Gastroesophageal sphincter (tissue), 4 donors: ENCODE measurements around the gene APBB1IP. TPM values are rescaled to one million over a fixed set of nuclear protein-coding genes. Genes with fewer than 3 reads are reported as not detected.

Experiments used
- ATAC-seq: fragments of 150-250 bp; one replicate; pipeline ENCODE4 v1.9.1; 2016; ENCODE audit warnings: mild to moderate bottlenecking, moderate library complexity
- H3K27ac ChIP-seq, 4 donors: fragments of 200-600 bp; sonication (generic) in 3 of 4; 1 replicate in 3 of 4; 2 replicates in 1 of 4; pipeline ENCODE4 v1.5.1; 2016 to 2019
- H3K27me3 ChIP-seq: fragments of 200-600 bp; sonication (generic); one replicate; pipeline ENCODE4 v1.5.1; 2019
- H3K36me3 ChIP-seq, 2 donors: fragments of 200-600 bp; sonication (generic); one replicate each; pipeline ENCODE4 v1.5.1; 2019; ENCODE audit warnings: control low read depth in 1 of 2
- H3K4me1 ChIP-seq, 3 donors: fragments of 200-600 bp; sonication (generic); 1 replicate in 2 of 3; 2 replicates in 1 of 3; pipeline ENCODE4 v1.5.1; 2016 to 2019; ENCODE audit warnings: control low read depth in 2 of 3
- H3K4me3 ChIP-seq, 2 donors: fragments of 200-600 bp; sonication (generic); one replicate each; pipeline ENCODE4 v1.5.1; 2019; ENCODE audit warnings: mild to moderate bottlenecking in 1 of 2, moderate library complexity in 1 of 2
- H3K9me3 ChIP-seq, 3 donors: fragments of 200-600 bp; sonication (generic); one replicate each; pipeline ENCODE4 v1.5.1; 2017 to 2019; ENCODE audit warnings: control low read depth in 2 of 3
- CTCF ChIP-seq, 4 experiments: fragments of 200-600 bp in 2 of 4; fragments of 450-650 bp in 2 of 4; sonication (generic) in 1 of 4; IDR thresholded peaks; one replicate each; pipeline ENCODE4 v1.5.1; 2017 to 2019; ENCODE audit warnings: antibody characterized with exemption in 4 of 4, mild to moderate bottlenecking in 2 of 4, moderate library complexity in 2 of 4
- EP300 ChIP-seq: sonication (generic); formaldehyde crosslinking; IDR thresholded peaks from one replicate; pipeline ENCODE4 v1.6.1; 2017; ENCODE audit warnings: antibody characterized with exemption, mild to moderate bottlenecking
- POLR2A ChIP-seq, 2 donors: fragments of 450-650 bp; IDR thresholded peaks; one replicate each; pipeline ENCODE4 v1.6.1; 2017; ENCODE audit warnings: antibody characterized with exemption in 2 of 2, mild to moderate bottlenecking in 2 of 2, moderate library complexity in 1 of 2
- POLR2AphosphoS5 ChIP-seq: sonication (generic); formaldehyde crosslinking; IDR thresholded peaks from one replicate; pipeline ENCODE4 v1.6.1; 2017; ENCODE audit warnings: antibody characterized with exemption
- WGBS, 2 donors: methylation state at CpG; one replicate each; pipeline ENCODE4 v1.1.5; 2018; ENCODE audit warnings: low coverage in 1 of 2; 5-methylcytosine and 5-hydroxymethylcytosine counted together
- total RNA-seq, 4 donors: library from RNA; depleted of rRNA; stranded (reverse); fragments of >200 nt; gene quantifications; one replicate each; pipeline ENCODE4 v1.1.0, GENCODE V29; 2016

Gene APBB1IP
- total RNA-seq, 4 donors from 2014 or later, result 2.3 to 6.9 (median 4.9) TPM

- Histone ChIP-seq H3K27me3 (peaks cover 30% of the 10 kb centered on the region), H3K4me3 (no peak overlapping the region), H3K36me3 (no peaks in the 10 kb centered on the region), H3K4me1 (no peaks in the 10 kb centered on the region), H3K9me3 (no peaks in the 10 kb centered on the region), H3K27ac (no peak overlapping the region)
- WGBS, 2 donors, result 64 to 81% methylated on average over 7 of the region's 7 CpGs
- ATAC-seq, result no peak
- TF ChIP-seq CTCF (IDR thresholded peaks at IDR 0.05), result no peak
Measured at GRCh38 chr10:26441491-26442214, 3.5 kb downstream of the APBB1IP start.

- WGBS, 2 donors, result 68 to 71% methylated on average over 8 of the region's 8 CpGs
- H3K36me3 ChIP-seq, result no peaks in the 10 kb centered on the region
- TF ChIP-seq CTCF (IDR thresholded peaks at IDR 0.05), result no peak
- TF ChIP-seq POLR2AphosphoS5, result no peak
- TF ChIP-seq EP300, result no peak
- TF ChIP-seq POLR2A (IDR thresholded peaks at IDR 0.05), result no peak
Measured at GRCh38 chr10:26445411-26446031, 7.4 kb downstream of the APBB1IP start.

GRCh38 chr10:26446258-26446657, 8.1 kb downstream of the APBB1IP start:
- no peak for ATAC-seq
- no peaks in the 10 kb centered on the region for H3K9me3 ChIP-seq
- H3K27ac ChIP-seq, result no peak overlapping the region
- H3K4me1 ChIP-seq, result no peaks in the 10 kb centered on the region
- H3K36me3 ChIP-seq, result no peaks in the 10 kb centered on the region
- no peak overlapping the region for H3K4me3 ChIP-seq
- TF ChIP-seq POLR2A (IDR thresholded peaks at IDR 0.05), result no peak
- no peak for TF ChIP-seq EP300
- no peak for TF ChIP-seq POLR2AphosphoS5
- TF ChIP-seq CTCF (IDR thresholded peaks at IDR 0.05), result no peak
- WGBS, 2 donors, result 75 to 88% methylated on average over 1 to 5 of the region's 5 CpGs
- no peaks in the 10 kb centered on the region for H3K27me3 ChIP-seq

More at GRCh38 chr10:26445411-26446031, 7.4 kb downstream of the APBB1IP start:
- Histone ChIP-seq H3K9me3 (no peaks in the 10 kb centered on the region), H3K4me3 (no peak overlapping the region), H3K27ac (no peak overlapping the region), H3K4me1 (no peaks in the 10 kb centered on the region), H3K27me3 (no peaks in the 10 kb centered on the region)
- no peak for ATAC-seq

- Histone ChIP-seq H3K36me3 (no peaks in the 10 kb centered on the region), H3K4me3 (no peak overlapping the region), H3K9me3 (no peaks in the 10 kb centered on the region), H3K27me3 (no peaks in the 10 kb centered on the region), H3K27ac (no peak overlapping the region), H3K4me1 (no peaks in the 10 kb centered on the region)
- no peak for TF ChIP-seq POLR2AphosphoS5
- TF ChIP-seq CTCF (IDR thresholded peaks at IDR 0.05), result no peak
- TF ChIP-seq POLR2A (IDR thresholded peaks at IDR 0.05), result no peak
- TF ChIP-seq EP300, result no peak
- no peak for ATAC-seq
Measured at GRCh38 chr10:26448292-26448691, 10.2 kb downstream of the APBB1IP start.
